A549 (cell line): Measurements from ENCODE around the gene RRP9. TPM values are rescaled to one million over a fixed set of nuclear protein-coding genes. Genes with fewer than 3 reads are reported as not detected.

Experiments
- ATAC-seq, 2 experiments: fragments of 200-7000 bp in 1 of 2; fragments of >200 bp in 1 of 2; cut with Nextera tagmentation in 1 of 2; cut with Tn5 transposase in 1 of 2; 3 replicates each; pipeline versions ENCODE4 v1.8.0 to v1.9.1; 2018 to 2020; ENCODE audit warnings: mild to moderate bottlenecking in 1 of 2, moderate library complexity in 1 of 2
- CTCF ChIA-PET: fragments of 300-600 bp; sonication (Branson Sonifier 250); formaldehyde crosslinking; extraction: SDS; loops from one replicate; lab custom pipeline; 2021; ENCODE audit warnings: antibody characterized with exemption, inconsistent platforms; lab: Yijun Ruan, JAX
- POLR2A ChIA-PET: fragments of 350-600 bp; formaldehyde crosslinking; extraction: SDS; loops from one replicate; lab custom pipeline; 2021; ENCODE audit warnings: antibody characterized with exemption, inconsistent platforms; lab: Yijun Ruan, JAX
- DNase-seq, 2 experiments: peaks; one replicate each; pipeline versions ENCODE4 v3.0.0 to v3.0.0-alpha.2; 2011 to 2016; ENCODE audit warnings: low read depth in 1 of 2, low spot score in 1 of 2
- FAIRE-seq: peaks from 2 replicates; lab custom pipeline; 2011; peaks lifted over from hg19 to GRCh38; lab: Jason Lieb, UNC
- H3K27ac ChIP-seq, 2 experiments: fragments of >200 bp; sonication (Bioruptor Twin); formaldehyde crosslinking; 3 replicates each; pipeline ENCODE4 v1.5.1; 2016 to 2017
- H3K4me1 ChIP-seq: fragments of >200 bp; sonication (Bioruptor Twin); formaldehyde crosslinking; 3 replicates; pipeline ENCODE4 v1.6.1; 2016
- H3K4me2 ChIP-seq: fragments of >200 bp; sonication (Bioruptor Twin); formaldehyde crosslinking; 3 replicates; pipeline ENCODE4 v1.6.1; 2016
- H3K4me3 ChIP-seq: fragments of >200 bp; sonication (Bioruptor Twin); formaldehyde crosslinking; 3 replicates; pipeline ENCODE4 v1.5.1; 2016
- H3K9me3 ChIP-seq: fragments of >200 bp; sonication (Bioruptor Twin); formaldehyde crosslinking; 3 replicates; pipeline ENCODE4 v1.6.1; 2016
- CHD2 ChIP-seq: fragments of 150-350 bp; IDR thresholded peaks from 2 replicates; pipeline ENCODE4 v1.6.1; 2014; ENCODE audit warnings: low read length; ENCODE audit not compliant: partially characterized antibody
- CTCF ChIP-seq: fragments of >200 bp; sonication (Bioruptor Twin); formaldehyde crosslinking; IDR thresholded peaks from 3 replicates; pipeline ENCODE4 v1.5.1; 2016
- EHF ChIP-seq: fragments of 250-450 bp; sonication (Bioruptor Pico); IDR thresholded peaks from 2 replicates; pipeline ENCODE4 v1.5.0; 2020; ENCODE audit warnings: mild to moderate bottlenecking
- EP300 ChIP-seq, 2 experiments: fragments of >200 bp; sonication (Bioruptor Twin); formaldehyde crosslinking; IDR thresholded peaks; 2 replicates in 1 of 2; 3 replicates in 1 of 2; pipeline ENCODE4 v1.6.1; 2016 to 2017
- FOSB ChIP-seq: fragments of 250-450 bp; sonication (Bioruptor Pico); IDR thresholded peaks from 2 replicates; pipeline ENCODE4 v1.5.0; 2020; ENCODE audit warnings: mild to moderate bottlenecking, moderate library complexity
- FOSL2 ChIP-seq, 2 experiments: fragments of 450-650 bp in 1 of 2; fragments of >200 bp in 1 of 2; sonication (Bioruptor Twin) in 1 of 2; formaldehyde crosslinking; IDR thresholded peaks; 2 replicates each; pipeline versions ENCODE4 v1.5.0 to v1.6.1; 2016 to 2020; ENCODE audit warnings: mild to moderate bottlenecking in 1 of 2, moderate library complexity in 1 of 2
- HDAC2 ChIP-seq: fragments of 200-600 bp; sonication (generic); IDR thresholded peaks from 2 replicates; pipeline ENCODE4 v1.6.1; 2016
- HES2 ChIP-seq: fragments of >200 bp; sonication (Bioruptor Twin); formaldehyde crosslinking; IDR thresholded peaks from 2 replicates; pipeline ENCODE4 v1.6.1; 2016
- HOXB13 ChIP-seq: fragments of 250-450 bp; sonication (Bioruptor Pico); IDR thresholded peaks from 2 replicates; pipeline ENCODE4 v1.5.0; 2020; ENCODE audit warnings: low read depth, mild to moderate bottlenecking, moderate library complexity
- HOXB5 ChIP-seq: fragments of 250-450 bp; sonication (Bioruptor Pico); IDR thresholded peaks from 2 replicates; pipeline ENCODE4 v1.5.0; 2020; ENCODE audit warnings: mild to moderate bottlenecking, moderate library complexity
- JUN ChIP-seq, 2 experiments: fragments of >200 bp; sonication (Bioruptor Twin); formaldehyde crosslinking; IDR thresholded peaks; 2 replicates in 1 of 2; 3 replicates in 1 of 2; pipeline ENCODE4 v1.6.1; 2016 to 2017
- JUNB ChIP-seq: fragments of >200 bp; sonication (Bioruptor Twin); formaldehyde crosslinking; IDR thresholded peaks from 2 replicates; pipeline ENCODE4 v1.6.1; 2016
- KDM1A ChIP-seq: fragments of 200-600 bp; sonication (generic); IDR thresholded peaks from 2 replicates; pipeline ENCODE4 v1.6.1; 2016; ENCODE audit warnings: low read depth, mild to moderate bottlenecking
- KDM5A ChIP-seq: fragments of 200-600 bp; sonication (generic); IDR thresholded peaks from 2 replicates; pipeline ENCODE4 v1.6.1; 2016; ENCODE audit warnings: antibody characterized with exemption, mild to moderate bottlenecking
- MYC ChIP-seq: IDR thresholded peaks from 2 replicates; pipeline ENCODE4 v1.6.1; 2012; ENCODE audit warnings: mild to moderate bottlenecking, inconsistent platforms, low read length, improper control_type of control experiment, borderline replicate concordance
- NR3C1 ChIP-seq: fragments of >200 bp; sonication (Bioruptor Twin); formaldehyde crosslinking; IDR thresholded peaks from 3 replicates; pipeline ENCODE4 v1.6.1; 2017
- PHF8 ChIP-seq: fragments of 200-600 bp; sonication (generic); IDR thresholded peaks from 2 replicates; pipeline ENCODE4 v1.6.1; 2016; ENCODE audit warnings: low read depth, mild to moderate bottlenecking, antibody characterized with exemption, moderate library complexity, borderline replicate concordance
- POLR2AphosphoS2 ChIP-seq: conservative IDR thresholded peaks from 2 replicates; pipeline ENCODE4 v1.6.1; 2012; ENCODE audit warnings: low read length, improper control_type of control experiment, inconsistent platforms
- RARB ChIP-seq: fragments of 250-450 bp; sonication (Bioruptor Pico); IDR thresholded peaks from 2 replicates; pipeline ENCODE4 v1.8.0; 2021; ENCODE audit warnings: mild to moderate bottlenecking, moderate library complexity
- RNF2 ChIP-seq: fragments of 200-600 bp; sonication (generic); IDR thresholded peaks from 2 replicates; pipeline ENCODE4 v1.6.1; 2016; ENCODE audit warnings: low read depth, mild to moderate bottlenecking, antibody characterized with exemption, moderate library complexity, borderline replicate concordance
- TFCP2L1 ChIP-seq: fragments of 250-450 bp; sonication (Bioruptor Pico); IDR thresholded peaks from 2 replicates; pipeline ENCODE4 v1.5.0; 2021; ENCODE audit warnings: mild to moderate bottlenecking
- USF2 ChIP-seq: fragments of 450-650 bp; IDR thresholded peaks from 2 replicates; pipeline ENCODE4 v1.6.1; 2014; ENCODE audit warnings: antibody characterized with exemption
- ZFP36 ChIP-seq: fragments of 450-650 bp; IDR thresholded peaks from 2 replicates; pipeline ENCODE4 v1.6.1; 2014; ENCODE audit warnings: borderline replicate concordance; ENCODE audit not compliant: partially characterized antibody
- WGBS: methylation state at CpG from one replicate; pipeline ENCODE4 v1.1.6; 2017; ENCODE audit errors: missing lambda C conversion rate; 5-methylcytosine and 5-hydroxymethylcytosine counted together
- polyA plus RNA-seq, 4 experiments: library from polyadenylated mRNA; depleted of rRNA in 3 of 4; stranded (reverse); fragments of >200 nt; fragmentation: RNase III in 1 of 4; extraction: RNeasy Plus Mini Kit Qiagen cat#74134 plus additional on column Dnase treatment in 1 of 4; gene quantifications; 2 replicates in 3 of 4; 3 replicates in 1 of 4; pipeline ENCODE4 v1.2.3, GENCODE V29; 2011 to 2017

The RRP9 gene
- polyA plus RNA-seq, 2 of the 4 experiments (the other 2 are of a cell fraction), result 17.0 to 34.3 TPM

- no peak overlapping the region for H3K27ac ChIP-seq
- ATAC-seq, result no peak
- WGBS, result 80% methylated on average over 10 of the region's 14 CpGs
- no peaks in the 10 kb centered on the region for H3K9me3 ChIP-seq
- H3K4me2 ChIP-seq, result no peak overlapping the region
- no peak for FAIRE-seq
- ChIA-PET CTCF (interaction anchor here (0.7 to 5.9 kb wide), 5 partner anchors 9 to 38 kb away, joined by 3 to 59 read pairs (median 5); partner anchors contain the start of genes ABHD14A, ABHD14B, ACY1 and GPR62), POLR2A (no interaction called here)
- H3K4me1 ChIP-seq, result peaks cover 13% of the 10 kb centered on the region
- DNase-seq, result no peak
- no peak overlapping the region for H3K4me3 ChIP-seq
- TF ChIP-seq HDAC2 (no peak), JUN (IDR thresholded peaks at IDR 0.05) (no peak), HOXB13 (CRISPR knock-in tag) (no peak), POLR2AphosphoS2 (no peak), NR3C1 (no peak), USF2 (no peak), EHF (CRISPR knock-in tag) (no peak), KDM1A (no peak), FOSL2 (IDR thresholded peaks at IDR 0.05) (no peak), FOSL2 (CRISPR knock-in tag; IDR thresholded peaks at IDR 0.05) (no peak), KDM5A (no peak), MYC (no peak)
These were observed 4.4 kb upstream of the RRP9 start for GRCh38 chr3:51945926-51946705.

GRCh38 chr3:51945031-51945840 is 3.5 kb upstream of the RRP9 start:
- TF ChIP-seq HES2 (no peak), HOXB5 (CRISPR knock-in tag) (no peak), NR3C1 (no peak), JUNB (no peak), TFCP2L1 (no peak), USF2 (no peak), PHF8 (no peak), CTCF (no peak), CHD2 (no peak), EHF (CRISPR knock-in tag) (no peak), FOSB (CRISPR knock-in tag) (no peak), RARB (CRISPR knock-in tag) (no peak), EP300 (IDR thresholded peaks at IDR 0.05) (no peak), POLR2AphosphoS2 (no peak), ZFP36 (no peak), RNF2 (no peak), KDM5A (no peak)
- TF ChIP-seq, all 56 proteins: peak for 0
- DNase-seq, result no peak
- H3K4me3 ChIP-seq, result no peak overlapping the region
- POLR2A ChIA-PET, result no interaction called here
- no peak for FAIRE-seq
- no peak overlapping the region for H3K27ac ChIP-seq
- CTCF ChIA-PET, result interaction anchor here (0.7 to 5.9 kb wide), 5 partner anchors 10 to 39 kb away, joined by 3 to 59 read pairs (median 5); partner anchors contain the start of genes ABHD14A, ABHD14B, ACY1 and GPR62
- no peaks in the 10 kb centered on the region for H3K9me3 ChIP-seq
- H3K4me1 ChIP-seq, result peaks cover 19% of the 10 kb centered on the region
- WGBS, result 84% methylated on average over 15 of the region's 18 CpGs
- no peak overlapping the region for H3K4me2 ChIP-seq
- no peak for ATAC-seq
